ENCODE data around the gene SCAANT1.

GRCh38 chr3:63951492-63952247, 39.5 kb upstream of the SCAANT1 start:
- TF ChIP-seq, protein P1, sequence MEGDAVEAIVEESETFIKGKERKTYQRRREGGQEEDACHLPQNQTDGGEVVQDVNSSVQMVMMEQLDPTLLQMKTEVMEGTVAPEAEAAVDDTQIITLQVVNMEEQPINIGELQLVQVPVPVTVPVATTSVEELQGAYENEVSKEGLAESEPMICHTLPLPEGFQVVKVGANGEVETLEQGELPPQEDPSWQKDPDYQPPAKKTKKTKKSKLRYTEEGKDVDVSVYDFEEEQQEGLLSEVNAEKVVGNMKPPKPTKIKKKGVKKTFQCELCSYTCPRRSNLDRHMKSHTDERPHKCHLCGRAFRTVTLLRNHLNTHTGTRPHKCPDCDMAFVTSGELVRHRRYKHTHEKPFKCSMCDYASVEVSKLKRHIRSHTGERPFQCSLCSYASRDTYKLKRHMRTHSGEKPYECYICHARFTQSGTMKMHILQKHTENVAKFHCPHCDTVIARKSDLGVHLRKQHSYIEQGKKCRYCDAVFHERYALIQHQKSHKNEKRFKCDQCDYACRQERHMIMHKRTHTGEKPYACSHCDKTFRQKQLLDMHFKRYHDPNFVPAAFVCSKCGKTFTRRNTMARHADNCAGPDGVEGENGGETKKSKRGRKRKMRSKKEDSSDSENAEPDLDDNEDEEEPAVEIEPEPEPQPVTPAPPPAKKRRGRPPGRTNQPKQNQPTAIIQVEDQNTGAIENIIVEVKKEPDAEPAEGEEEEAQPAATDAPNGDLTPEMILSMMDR (IDR thresholded peaks at IDR 0.05) = no peak
- no peak for TF ChIP-seq EZH2 (IDR thresholded peaks at IDR 0.05; ENCODE audit: borderline replicate concordance, insufficient read depth, low read depth, low read length, poor library complexity, severe bottlenecking)
